ENCODE results near the gene SEL1L2. TPM values are rescaled to one million over a fixed set of nuclear protein-coding genes. Genes with fewer than 3 reads are reported as not detected.

Gene SEL1L2
- total RNA-seq, 1 experiment from 2014 or later: not detected

- no peaks in the 10 kb centered on the region for H3K36me3 Mint-ChIP-seq (ENCODE audit: insufficient read depth, unreplicated experiment)
- ChIA-PET POLR2A (no interaction called here), CTCF (no interaction called here)
- no peaks in the 10 kb centered on the region; the same call in 1 of the 2 replicates for H3K27me3 ChIP-seq (replicated peaks; ENCODE audit: control insufficient read depth, insufficient read depth, low read length)
- H3K27me3 Mint-ChIP-seq (ENCODE audit: insufficient read depth, unreplicated experiment): peaks cover 12% of the 10 kb centered on the region
- no peaks in the 10 kb centered on the region for H3K4me1 Mint-ChIP-seq (ENCODE audit: low read depth, unreplicated experiment)
- no peak overlapping the region for H3K4me3 Mint-ChIP-seq (ENCODE audit: unreplicated experiment)
- no peak overlapping the region for H3K4me3 ChIP-seq (ENCODE audit: low read depth, low read length)
- no peaks in the 10 kb centered on the region for H3K9me3 Mint-ChIP-seq (ENCODE audit: unreplicated experiment)
- no peaks in the 10 kb centered on the region for H3K4me1 ChIP-seq
- BruUV-seq (replicated peaks): no TSS peak
- H3K27ac Mint-ChIP-seq (ENCODE audit: unreplicated experiment): no peak overlapping the region
- no peaks in the 10 kb centered on the region for H3K9me3 ChIP-seq
- no peak for DNase-seq
- intact Hi-C loops (cut with micrococcal nuclease; ENCODE audit: unreplicated experiment): no loop called here
- no peak for TF ChIP-seq CTCF (IDR thresholded peaks at IDR 0.05; ENCODE audit: insufficient read depth in 1 of 2, low read depth in 1 of 2, low read length in 1 of 2, severe bottlenecking in 1 of 2, unreplicated experiment in 1 of 2)
- no peaks in the 10 kb centered on the region for H3K36me3 ChIP-seq (ENCODE audit: control insufficient read depth, insufficient read depth, low read length)
These were observed 76.8 kb downstream of the SEL1L2 start for GRCh38 chr20:13913572-13913971.

- no peak for DNase-seq
- BruUV-seq (replicated peaks): no TSS peak
- no peak for TF ChIP-seq CTCF (IDR thresholded peaks at IDR 0.05; ENCODE audit: insufficient read depth in 1 of 2, low read depth in 1 of 2, low read length in 1 of 2, severe bottlenecking in 1 of 2, unreplicated experiment in 1 of 2)
- Histone ChIP-seq H3K4me3 (ENCODE audit: low read depth, low read length) (no peak overlapping the region), H3K27me3 (replicated peaks; ENCODE audit: control insufficient read depth, insufficient read depth, low read length) (no peaks in the 10 kb centered on the region; the same call in 1 of the 2 replicates), H3K4me1 (no peaks in the 10 kb centered on the region), H3K9me3 (no peaks in the 10 kb centered on the region), H3K36me3 (ENCODE audit: control insufficient read depth, insufficient read depth, low read length) (no peaks in the 10 kb centered on the region)
- intact Hi-C loops (cut with micrococcal nuclease; ENCODE audit: unreplicated experiment): no loop called here
- ChIA-PET CTCF (no interaction called here), POLR2A (no interaction called here)
- Mint-ChIP-seq H3K27me3 (ENCODE audit: insufficient read depth, unreplicated experiment) (peaks cover 12% of the 10 kb centered on the region), H3K4me3 (ENCODE audit: unreplicated experiment) (no peak overlapping the region), H3K27ac (ENCODE audit: unreplicated experiment) (no peak overlapping the region), H3K4me1 (ENCODE audit: low read depth, unreplicated experiment) (no peaks in the 10 kb centered on the region), H3K36me3 (ENCODE audit: insufficient read depth, unreplicated experiment) (no peaks in the 10 kb centered on the region), H3K9me3 (ENCODE audit: unreplicated experiment) (no peaks in the 10 kb centered on the region)
These were observed 77.3 kb downstream of the SEL1L2 start for GRCh38 chr20:13913131-13913530.

GRCh38 chr20:13910492-13910891 is 79.9 kb downstream of the SEL1L2 start:
- ChIA-PET CTCF (no interaction called here), POLR2A (no interaction called here)
- no peak for DNase-seq
- no TSS peak for BruUV-seq (replicated peaks)
- Histone ChIP-seq H3K4me3 (ENCODE audit: low read depth, low read length) (no peak overlapping the region), H3K36me3 (ENCODE audit: control insufficient read depth, insufficient read depth, low read length) (no peaks in the 10 kb centered on the region), H3K27me3 (replicated peaks; ENCODE audit: control insufficient read depth, insufficient read depth, low read length) (no peaks in the 10 kb centered on the region; the same call in 1 of the 2 replicates), H3K9me3 (no peaks in the 10 kb centered on the region), H3K4me1 (no peaks in the 10 kb centered on the region)
- H3K36me3 Mint-ChIP-seq (ENCODE audit: insufficient read depth, unreplicated experiment): no peaks in the 10 kb centered on the region
- no peaks in the 10 kb centered on the region for H3K4me1 Mint-ChIP-seq (ENCODE audit: low read depth, unreplicated experiment)
- H3K4me3 Mint-ChIP-seq (ENCODE audit: unreplicated experiment): no peak overlapping the region
- no peaks in the 10 kb centered on the region for H3K9me3 Mint-ChIP-seq (ENCODE audit: unreplicated experiment)
- no peak for TF ChIP-seq CTCF (IDR thresholded peaks at IDR 0.05; ENCODE audit: insufficient read depth in 1 of 2, low read depth in 1 of 2, low read length in 1 of 2, severe bottlenecking in 1 of 2, unreplicated experiment in 1 of 2)
- intact Hi-C loops (cut with micrococcal nuclease; ENCODE audit: unreplicated experiment): no loop called here
- peaks cover 10% of the 10 kb centered on the region for H3K27me3 Mint-ChIP-seq (ENCODE audit: insufficient read depth, unreplicated experiment)
- H3K27ac Mint-ChIP-seq (ENCODE audit: unreplicated experiment): no peak overlapping the region

Measured in Caco-2 (cell line).